ENCODE results near the gene LTB.

Gene LTB

DNA sequence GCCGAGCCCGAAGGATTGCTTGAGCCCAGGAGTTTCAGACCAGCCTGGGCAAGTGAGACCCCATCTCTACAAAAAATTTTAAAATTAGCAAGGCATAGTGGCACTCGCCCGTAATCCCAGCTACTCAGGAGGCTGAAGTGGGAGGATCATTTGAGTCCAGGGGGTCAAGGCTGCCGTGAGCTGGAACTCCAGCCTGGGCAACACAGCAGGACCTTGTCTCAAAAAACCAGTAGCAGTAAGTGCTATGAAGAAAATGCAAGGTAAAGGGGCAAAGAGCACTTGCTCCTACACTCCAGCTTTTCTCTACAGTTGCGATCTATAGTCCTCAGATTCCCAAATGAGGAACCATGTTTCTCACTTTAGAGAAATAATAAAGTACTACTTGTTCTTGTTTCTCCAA, 38.6 kb downstream of the LTB start:
- in situ Hi-C loops (cut with HindIII; ENCODE audit: low sequenced_read_pairs), result loop anchor here (5.0 kb wide), 1 partner anchor 74 kb away; the partner anchor contains the start of gene AIF1
- no peak for DNase-seq (ENCODE audit: low read depth)
- TF ChIP-seq, protein P1, sequence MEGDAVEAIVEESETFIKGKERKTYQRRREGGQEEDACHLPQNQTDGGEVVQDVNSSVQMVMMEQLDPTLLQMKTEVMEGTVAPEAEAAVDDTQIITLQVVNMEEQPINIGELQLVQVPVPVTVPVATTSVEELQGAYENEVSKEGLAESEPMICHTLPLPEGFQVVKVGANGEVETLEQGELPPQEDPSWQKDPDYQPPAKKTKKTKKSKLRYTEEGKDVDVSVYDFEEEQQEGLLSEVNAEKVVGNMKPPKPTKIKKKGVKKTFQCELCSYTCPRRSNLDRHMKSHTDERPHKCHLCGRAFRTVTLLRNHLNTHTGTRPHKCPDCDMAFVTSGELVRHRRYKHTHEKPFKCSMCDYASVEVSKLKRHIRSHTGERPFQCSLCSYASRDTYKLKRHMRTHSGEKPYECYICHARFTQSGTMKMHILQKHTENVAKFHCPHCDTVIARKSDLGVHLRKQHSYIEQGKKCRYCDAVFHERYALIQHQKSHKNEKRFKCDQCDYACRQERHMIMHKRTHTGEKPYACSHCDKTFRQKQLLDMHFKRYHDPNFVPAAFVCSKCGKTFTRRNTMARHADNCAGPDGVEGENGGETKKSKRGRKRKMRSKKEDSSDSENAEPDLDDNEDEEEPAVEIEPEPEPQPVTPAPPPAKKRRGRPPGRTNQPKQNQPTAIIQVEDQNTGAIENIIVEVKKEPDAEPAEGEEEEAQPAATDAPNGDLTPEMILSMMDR (IDR thresholded peaks at IDR 0.05; ENCODE audit: low read depth, low read length, missing control alignments), result no peak
- H3K4me3 ChIP-seq (ENCODE audit: low read depth, low read length), result no peak overlapping the region

DNA sequence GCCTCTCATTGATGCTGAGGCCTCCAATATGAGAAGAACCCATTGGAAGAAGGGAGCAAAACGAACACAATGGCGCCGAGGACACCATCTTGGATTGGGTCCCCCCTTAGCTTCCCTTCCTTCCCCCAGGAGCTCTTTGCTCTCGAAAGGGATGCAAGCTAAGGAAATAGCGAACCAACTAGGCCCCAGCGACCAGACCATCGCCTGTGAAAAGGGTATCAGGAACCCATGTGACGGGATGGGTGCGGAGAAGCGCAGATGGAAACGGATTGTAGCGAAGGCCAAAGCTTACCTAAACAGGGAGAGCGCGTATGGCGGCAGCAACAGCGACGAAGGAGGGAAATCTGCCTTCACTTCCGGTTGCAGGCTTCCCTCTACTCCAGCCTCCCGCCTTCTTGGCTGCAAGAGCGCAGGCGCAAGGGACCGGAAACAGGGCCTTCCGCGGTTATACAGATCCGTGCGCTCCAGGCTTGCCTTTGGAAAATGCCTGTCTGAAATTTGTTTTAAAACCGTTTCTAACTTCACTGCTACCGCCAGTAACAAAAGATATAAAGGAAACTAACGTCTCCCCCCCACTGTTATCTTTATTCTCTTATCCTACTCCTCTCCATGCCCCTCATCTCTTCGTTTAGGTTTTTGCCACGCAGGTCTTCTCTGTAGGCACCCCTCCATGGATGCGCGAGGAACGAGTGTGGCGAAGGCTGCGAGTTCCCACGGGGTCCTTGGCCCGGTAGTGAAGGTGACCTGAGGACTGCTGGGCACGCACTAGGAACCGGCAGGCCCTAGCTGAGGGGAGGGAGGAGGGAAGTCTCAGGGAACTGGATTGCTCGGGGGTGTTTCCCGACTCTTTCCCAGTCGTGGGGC, 40.3 kb downstream of the LTB start, which contains the start of gene DDX39B:
Gene DDX39B (minus strand): TSS at position 346 of the 864 bp plus-strand sequence. CDS start 1,471 bp downstream, outside the sequence.
- DNase-seq (ENCODE audit: low read depth), result peak; percentile 95
- in situ Hi-C loops (cut with HindIII; ENCODE audit: low sequenced_read_pairs), result loop anchor here (5.0 kb wide), 1 partner anchor 75 kb away; the partner anchor contains the start of gene AIF1
- TF ChIP-seq, protein P1 (IDR thresholded peaks at IDR 0.05; ENCODE audit: low read depth, low read length, missing control alignments), result no peak
- H3K4me3 ChIP-seq (ENCODE audit: low read depth, low read length), result peak within 1 kb of the TSS; percentile 94

DNA sequence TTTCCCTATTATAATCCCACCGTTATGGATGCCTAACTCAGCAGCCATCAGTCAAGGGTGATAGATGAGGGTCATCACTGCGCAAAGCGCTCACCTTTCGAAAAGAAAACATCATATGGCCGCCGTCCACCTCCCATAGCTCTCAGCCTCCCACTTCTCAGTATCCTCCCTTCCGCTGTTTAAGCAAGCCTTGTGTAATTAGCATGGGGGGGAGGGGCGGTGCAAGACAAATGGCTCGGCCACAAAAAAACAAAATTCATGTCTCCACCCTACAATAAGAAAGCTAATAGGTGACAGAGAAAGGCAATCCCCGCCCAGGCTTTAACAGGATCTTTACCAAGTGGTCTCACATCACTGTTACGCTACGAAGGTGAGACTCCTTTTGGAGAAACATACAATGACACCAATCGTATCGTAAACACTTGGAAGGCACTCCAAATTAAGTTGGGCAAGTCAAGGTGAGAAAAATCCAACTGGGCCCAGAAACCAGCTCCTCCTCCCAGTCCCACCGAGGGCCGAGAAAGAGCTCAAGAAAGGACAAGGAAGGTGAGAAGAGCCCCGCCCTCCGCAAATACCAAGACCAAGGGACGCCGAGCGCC, 41.1 kb downstream of the LTB start:
- in situ Hi-C loops (cut with HindIII; ENCODE audit: low sequenced_read_pairs), result loop anchor here (5.0 kb wide), 1 partner anchor 76 kb away; the partner anchor contains the start of gene AIF1
- TF ChIP-seq, protein P1 (IDR thresholded peaks at IDR 0.05; ENCODE audit: low read depth, low read length, missing control alignments), result no peak
- peak overlapping the region; percentile 94 for H3K4me3 ChIP-seq (ENCODE audit: low read depth, low read length)
- peak; percentile 15 for DNase-seq (ENCODE audit: low read depth)

DNA sequence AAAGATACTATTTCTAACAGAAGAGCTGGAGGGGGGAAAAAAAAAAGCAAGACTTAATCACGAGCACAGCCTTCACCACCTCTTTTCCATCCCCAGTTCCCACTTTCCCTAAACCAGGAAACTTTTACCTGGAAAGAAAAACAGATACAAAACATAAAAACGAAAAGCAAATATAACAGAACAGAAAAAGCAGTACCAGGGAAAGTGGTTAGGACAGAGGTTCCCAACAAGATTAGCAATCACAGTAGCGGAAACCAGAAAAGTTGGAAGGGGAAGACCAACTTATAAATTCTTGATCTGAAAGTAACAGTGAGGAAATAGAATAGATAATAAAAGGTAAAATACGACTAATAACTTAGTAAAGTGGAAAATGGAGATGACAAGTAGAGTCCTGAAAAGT, 41.6 kb downstream of the LTB start:
- peak overlapping the region; percentile 94 for H3K4me3 ChIP-seq (ENCODE audit: low read depth, low read length)
- TF ChIP-seq, protein P1 (IDR thresholded peaks at IDR 0.05; ENCODE audit: low read depth, low read length, missing control alignments), result no peak
- no peak for DNase-seq (ENCODE audit: low read depth)
- in situ Hi-C loops (cut with HindIII; ENCODE audit: low sequenced_read_pairs), result loop anchor here (5.0 kb wide), 1 partner anchor 77 kb away; the partner anchor contains the start of gene AIF1

DNA sequence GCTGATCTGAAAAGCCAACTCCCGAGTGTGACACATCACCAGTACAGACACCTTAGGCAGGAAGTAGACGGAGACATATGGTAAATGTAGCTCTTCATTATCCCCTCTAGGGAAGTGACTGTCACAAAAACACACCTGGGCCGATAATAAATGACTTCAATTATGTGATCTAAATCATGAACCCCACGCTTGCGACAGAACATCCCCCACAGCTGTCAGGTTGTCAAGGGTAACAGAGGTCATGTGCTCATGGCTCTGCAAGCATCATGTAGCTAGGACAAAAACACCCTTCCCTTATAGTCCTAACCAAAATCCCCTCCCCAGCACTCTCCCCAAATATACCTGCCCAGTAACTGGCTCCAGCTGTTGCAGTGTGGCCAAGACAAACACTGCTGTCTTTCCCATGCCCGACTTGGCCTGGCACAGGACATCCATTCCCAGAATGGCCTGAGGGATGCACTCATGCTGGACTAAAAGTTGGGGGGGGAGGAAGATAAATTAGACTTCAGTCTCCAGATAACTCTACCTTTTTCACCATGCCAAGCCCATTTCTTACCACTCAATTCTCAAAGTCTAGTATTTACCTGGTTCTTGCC, 43.3 kb downstream of the LTB start:
- no peak for DNase-seq (ENCODE audit: low read depth)
- TF ChIP-seq, protein P1 (IDR thresholded peaks at IDR 0.05; ENCODE audit: low read depth, low read length, missing control alignments), result no peak
- peak overlapping the region; percentile 94 for H3K4me3 ChIP-seq (ENCODE audit: low read depth, low read length)
- in situ Hi-C loops (cut with HindIII; ENCODE audit: low sequenced_read_pairs), result no loop called here
